ENCODE results near the gene GLDC. TPM values are rescaled to one million over a fixed set of nuclear protein-coding genes. Genes with fewer than 3 reads are reported as not detected.

Gene GLDC
- total RNA-seq, 1 experiment from 2014 or later: 5.1 TPM

DNA sequence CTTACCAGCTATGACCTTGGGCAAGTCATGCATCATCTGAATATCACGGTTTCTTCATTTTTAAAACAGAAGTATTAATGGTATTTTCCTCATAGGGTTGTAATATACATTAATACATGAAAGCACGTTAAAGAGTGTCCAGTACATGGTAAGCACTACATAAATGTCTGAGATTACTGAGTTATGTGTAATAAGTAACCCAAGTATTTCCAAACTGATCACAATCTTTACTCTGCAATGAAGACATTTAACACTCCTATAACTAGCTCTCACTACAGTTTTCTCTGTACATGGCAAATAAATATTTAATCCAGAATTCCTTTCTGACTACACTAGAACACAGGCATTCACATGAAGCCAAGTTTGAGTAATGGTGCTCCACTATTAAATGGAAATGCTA, 4.0 kb downstream of the GLDC start:
- intact Hi-C loops (cut with micrococcal nuclease; ENCODE audit: unreplicated experiment): no loop called here
- Mint-ChIP-seq H3K4me1 (ENCODE audit: low read depth, unreplicated experiment) (no peaks in the 10 kb centered on the region), H3K4me3 (ENCODE audit: low read depth, unreplicated experiment) (no peak overlapping the region), H3K27ac (ENCODE audit: unreplicated experiment) (no peak overlapping the region), H3K27me3 (ENCODE audit: unreplicated experiment) (no peaks in the 10 kb centered on the region), H3K9me3 (ENCODE audit: low read depth, unreplicated experiment) (no peaks in the 10 kb centered on the region), H3K36me3 (ENCODE audit: insufficient read depth, unreplicated experiment) (peaks cover 19% of the 10 kb centered on the region)
- TF ChIP-seq, protein P1, sequence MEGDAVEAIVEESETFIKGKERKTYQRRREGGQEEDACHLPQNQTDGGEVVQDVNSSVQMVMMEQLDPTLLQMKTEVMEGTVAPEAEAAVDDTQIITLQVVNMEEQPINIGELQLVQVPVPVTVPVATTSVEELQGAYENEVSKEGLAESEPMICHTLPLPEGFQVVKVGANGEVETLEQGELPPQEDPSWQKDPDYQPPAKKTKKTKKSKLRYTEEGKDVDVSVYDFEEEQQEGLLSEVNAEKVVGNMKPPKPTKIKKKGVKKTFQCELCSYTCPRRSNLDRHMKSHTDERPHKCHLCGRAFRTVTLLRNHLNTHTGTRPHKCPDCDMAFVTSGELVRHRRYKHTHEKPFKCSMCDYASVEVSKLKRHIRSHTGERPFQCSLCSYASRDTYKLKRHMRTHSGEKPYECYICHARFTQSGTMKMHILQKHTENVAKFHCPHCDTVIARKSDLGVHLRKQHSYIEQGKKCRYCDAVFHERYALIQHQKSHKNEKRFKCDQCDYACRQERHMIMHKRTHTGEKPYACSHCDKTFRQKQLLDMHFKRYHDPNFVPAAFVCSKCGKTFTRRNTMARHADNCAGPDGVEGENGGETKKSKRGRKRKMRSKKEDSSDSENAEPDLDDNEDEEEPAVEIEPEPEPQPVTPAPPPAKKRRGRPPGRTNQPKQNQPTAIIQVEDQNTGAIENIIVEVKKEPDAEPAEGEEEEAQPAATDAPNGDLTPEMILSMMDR (IDR thresholded peaks at IDR 0.05; ENCODE audit: unreplicated experiment): no peak
- CTCF ChIA-PET: no interaction called here
- no peak for DNase-seq
- no TSS peak for BruUV-seq (replicated peaks)

DNA sequence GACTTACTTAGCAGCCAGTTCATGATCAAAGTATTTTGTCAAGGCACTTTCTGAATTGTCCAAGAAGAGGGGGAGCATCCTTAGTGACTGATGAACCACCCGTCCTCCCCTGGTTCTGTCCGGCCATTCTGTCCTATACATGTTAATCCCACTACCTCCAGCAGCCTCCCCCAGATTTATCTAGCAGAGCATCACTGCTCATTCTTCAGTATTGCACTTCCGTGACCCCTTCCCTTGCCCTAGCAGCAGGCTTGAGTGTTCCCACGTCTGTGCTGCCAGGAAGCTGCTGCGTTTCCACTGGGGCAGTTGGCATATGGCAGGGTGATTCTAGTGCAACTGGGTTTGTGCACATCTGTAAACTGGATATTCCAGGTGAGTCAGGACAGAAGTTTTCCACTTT, 4.5 kb downstream of the GLDC start:
- Mint-ChIP-seq H3K4me1 (ENCODE audit: low read depth, unreplicated experiment) (no peaks in the 10 kb centered on the region), H3K36me3 (ENCODE audit: insufficient read depth, unreplicated experiment) (peaks cover 14% of the 10 kb centered on the region), H3K27ac (ENCODE audit: unreplicated experiment) (no peak overlapping the region), H3K4me3 (ENCODE audit: low read depth, unreplicated experiment) (no peak overlapping the region), H3K9me3 (ENCODE audit: low read depth, unreplicated experiment) (no peaks in the 10 kb centered on the region), H3K27me3 (ENCODE audit: unreplicated experiment) (no peaks in the 10 kb centered on the region)
- TF ChIP-seq, protein P1 (IDR thresholded peaks at IDR 0.05; ENCODE audit: unreplicated experiment): no peak
- CTCF ChIA-PET: no interaction called here
- DNase-seq: no peak
- BruUV-seq (replicated peaks): no TSS peak
- intact Hi-C loops (cut with micrococcal nuclease; ENCODE audit: unreplicated experiment): no loop called here

DNA sequence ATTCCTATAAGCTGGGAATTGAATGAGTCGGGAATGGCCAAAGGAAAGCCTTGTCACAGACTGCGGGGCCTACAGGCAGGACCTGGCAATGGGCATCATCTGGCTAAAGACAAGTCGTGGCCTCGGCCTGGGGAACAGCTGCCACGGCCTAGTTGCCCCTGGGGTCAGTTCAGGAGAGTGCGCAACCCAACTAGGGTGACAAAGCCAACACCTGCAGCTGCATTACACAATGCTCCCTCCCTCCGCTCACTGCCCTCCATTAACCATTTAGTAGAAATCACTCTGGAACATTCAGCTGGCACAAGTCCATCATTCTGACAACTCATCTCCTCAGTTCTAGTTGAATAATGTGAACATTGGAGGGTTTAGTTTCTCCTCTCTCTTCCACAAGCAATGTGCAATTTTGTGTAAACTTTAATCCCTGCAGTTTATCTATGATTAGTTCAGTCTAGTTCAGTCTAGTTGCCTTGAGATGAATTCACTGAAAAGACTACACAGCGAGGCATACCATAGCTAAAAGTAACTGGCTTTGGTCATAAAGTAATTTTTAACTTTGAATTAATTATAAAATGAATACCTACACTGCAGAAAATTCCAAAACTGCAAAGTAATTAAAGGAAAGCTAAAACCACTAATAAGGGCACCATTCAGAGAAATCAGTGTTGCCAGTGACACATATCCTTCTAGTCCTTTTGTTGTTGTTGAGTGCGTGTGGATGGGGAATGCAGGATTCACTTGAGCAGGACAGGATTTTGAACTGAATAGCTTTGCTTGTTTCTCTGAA, 5.1 kb downstream of the GLDC start:
- Mint-ChIP-seq H3K27me3 (ENCODE audit: unreplicated experiment) (no peaks in the 10 kb centered on the region), H3K27ac (ENCODE audit: unreplicated experiment) (no peak overlapping the region), H3K4me3 (ENCODE audit: low read depth, unreplicated experiment) (no peak overlapping the region), H3K4me1 (ENCODE audit: low read depth, unreplicated experiment) (no peaks in the 10 kb centered on the region), H3K9me3 (ENCODE audit: low read depth, unreplicated experiment) (no peaks in the 10 kb centered on the region), H3K36me3 (ENCODE audit: insufficient read depth, unreplicated experiment) (peaks cover 8% of the 10 kb centered on the region)
- intact Hi-C loops (cut with micrococcal nuclease; ENCODE audit: unreplicated experiment): no loop called here
- BruUV-seq (replicated peaks): no TSS peak
- CTCF ChIA-PET: interaction anchor here (0.5 to 0.7 kb wide), 2 partner anchors 15 to 20 kb away, joined by 3 to 4 read pairs; no protein-coding TSS in a partner anchor
- TF ChIP-seq, protein P1 (IDR thresholded peaks at IDR 0.05; ENCODE audit: unreplicated experiment): no peak
- DNase-seq: no peak

DNA sequence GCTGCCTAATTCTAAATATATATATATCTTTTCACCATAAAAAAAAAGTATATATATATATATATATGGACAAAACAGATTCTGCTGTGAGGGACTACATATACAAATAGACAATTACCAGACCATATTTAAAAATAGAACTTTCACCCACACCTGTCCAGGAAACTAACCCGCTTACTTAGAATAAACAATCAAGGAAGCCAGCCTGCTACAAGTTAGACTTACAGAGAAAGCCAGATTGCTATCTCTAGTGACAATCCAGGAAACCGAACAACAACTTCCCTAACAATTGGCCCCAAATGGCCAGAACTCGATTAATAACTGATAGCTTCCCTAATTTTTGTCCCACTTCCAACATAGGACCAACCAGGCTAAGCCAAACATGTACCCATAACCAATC, 5.9 kb downstream of the GLDC start:
- CTCF ChIA-PET: interaction anchor here (0.6 to 0.7 kb wide), 3 partner anchors 15 to 54 kb away, joined by 3 to 4 read pairs (median 3); no protein-coding TSS in a partner anchor
- Mint-ChIP-seq H3K36me3 (ENCODE audit: insufficient read depth, unreplicated experiment) (peaks cover 1% of the 10 kb centered on the region), H3K27me3 (ENCODE audit: unreplicated experiment) (no peaks in the 10 kb centered on the region), H3K4me3 (ENCODE audit: low read depth, unreplicated experiment) (no peak overlapping the region), H3K27ac (ENCODE audit: unreplicated experiment) (no peak overlapping the region), H3K9me3 (ENCODE audit: low read depth, unreplicated experiment) (no peaks in the 10 kb centered on the region), H3K4me1 (ENCODE audit: low read depth, unreplicated experiment) (no peaks in the 10 kb centered on the region)
- intact Hi-C loops (cut with micrococcal nuclease; ENCODE audit: unreplicated experiment): no loop called here
- no peak for DNase-seq
- TF ChIP-seq, protein P1 (IDR thresholded peaks at IDR 0.05; ENCODE audit: unreplicated experiment): no peak
- no TSS peak for BruUV-seq (replicated peaks)
